ENCODE measurements around the gene STRIP1.

GRCh38 chr1:110021285-110021684, 13.1 kb upstream of the STRIP1 start:
- TF ChIP-seq POU6F1 (CRISPR knock-in tag; IDR thresholded peaks at IDR 0.05; ENCODE audit: borderline replicate concordance, low read depth) = no peak
- no peak for TF ChIP-seq TSHZ2 (CRISPR knock-in tag; IDR thresholded peaks at IDR 0.05)
- no peak for TF ChIP-seq OSR1 (CRISPR knock-in tag; IDR thresholded peaks at IDR 0.05)
- no peak for TF ChIP-seq ZNF70 (CRISPR knock-in tag; IDR thresholded peaks at IDR 0.05)
- TF ChIP-seq RARB (CRISPR knock-in tag; IDR thresholded peaks at IDR 0.05) = no peak
- TF ChIP-seq TCF4 (CRISPR knock-in tag; IDR thresholded peaks at IDR 0.05; ENCODE audit: borderline replicate concordance) = no peak
- no peak for TF ChIP-seq CSDC2 (CRISPR knock-in tag; IDR thresholded peaks at IDR 0.05)
- TF ChIP-seq CSRNP3 (CRISPR knock-in tag; IDR thresholded peaks at IDR 0.05) = no peak
- TF ChIP-seq SNAI2 (CRISPR knock-in tag; IDR thresholded peaks at IDR 0.05) = no peak
- no peak for TF ChIP-seq CREB5 (CRISPR knock-in tag; IDR thresholded peaks at IDR 0.05; ENCODE audit: low read depth)
- TF ChIP-seq ARNTL (CRISPR knock-in tag; IDR thresholded peaks at IDR 0.05; ENCODE audit: borderline replicate concordance, low read depth) = no peak
